ENCODE data around the gene QRICH2.

DNA sequence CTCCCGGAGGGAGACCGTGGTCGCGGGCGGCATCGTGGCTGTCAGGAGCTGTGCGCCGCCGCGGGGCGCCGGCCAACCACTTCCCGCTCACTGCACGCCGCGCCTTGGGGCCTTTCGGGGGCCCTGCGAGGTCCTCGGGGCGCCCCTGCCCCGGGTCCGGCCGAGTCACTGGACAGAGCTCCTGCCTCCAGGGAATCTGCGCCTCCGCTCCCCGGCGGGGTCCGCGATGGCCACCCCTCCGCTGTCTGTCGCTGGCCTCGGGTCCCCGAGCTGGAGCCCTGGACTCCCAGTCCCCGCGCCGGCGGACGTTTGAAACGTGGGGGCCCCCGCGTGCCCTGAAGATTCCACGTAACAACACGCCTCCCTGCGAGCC lies at the start of gene QRICH2:
- TF ChIP-seq, protein P1, sequence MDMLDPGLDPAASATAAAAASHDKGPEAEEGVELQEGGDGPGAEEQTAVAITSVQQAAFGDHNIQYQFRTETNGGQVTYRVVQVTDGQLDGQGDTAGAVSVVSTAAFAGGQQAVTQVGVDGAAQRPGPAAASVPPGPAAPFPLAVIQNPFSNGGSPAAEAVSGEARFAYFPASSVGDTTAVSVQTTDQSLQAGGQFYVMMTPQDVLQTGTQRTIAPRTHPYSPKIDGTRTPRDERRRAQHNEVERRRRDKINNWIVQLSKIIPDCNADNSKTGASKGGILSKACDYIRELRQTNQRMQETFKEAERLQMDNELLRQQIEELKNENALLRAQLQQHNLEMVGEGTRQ (CRISPR knock-in tag; IDR thresholded peaks at IDR 0.05): no peak
- TF ChIP-seq POLR2H (tag; IDR thresholded peaks at IDR 0.05; ENCODE audit: low read depth): no peak
- TF ChIP-seq SIN3A (IDR thresholded peaks at IDR 0.05; ENCODE audit: borderline replicate concordance in 2 of 2, control insufficient read depth in 1 of 2, low read depth in 2 of 2, low read length in 2 of 2): no peak
- TF ChIP-seq FOXM1 (IDR thresholded peaks at IDR 0.05; ENCODE audit: low read depth): no peak
- no peak for TF ChIP-seq FOXM1 (CRISPR knock-in tag; IDR thresholded peaks at IDR 0.05; ENCODE audit: low read depth)
- no peak for TF ChIP-seq ZNF274 (IDR thresholded peaks at IDR 0.05; ENCODE audit: borderline replicate concordance, low read depth, low read length)
- TF ChIP-seq, protein P2, sequence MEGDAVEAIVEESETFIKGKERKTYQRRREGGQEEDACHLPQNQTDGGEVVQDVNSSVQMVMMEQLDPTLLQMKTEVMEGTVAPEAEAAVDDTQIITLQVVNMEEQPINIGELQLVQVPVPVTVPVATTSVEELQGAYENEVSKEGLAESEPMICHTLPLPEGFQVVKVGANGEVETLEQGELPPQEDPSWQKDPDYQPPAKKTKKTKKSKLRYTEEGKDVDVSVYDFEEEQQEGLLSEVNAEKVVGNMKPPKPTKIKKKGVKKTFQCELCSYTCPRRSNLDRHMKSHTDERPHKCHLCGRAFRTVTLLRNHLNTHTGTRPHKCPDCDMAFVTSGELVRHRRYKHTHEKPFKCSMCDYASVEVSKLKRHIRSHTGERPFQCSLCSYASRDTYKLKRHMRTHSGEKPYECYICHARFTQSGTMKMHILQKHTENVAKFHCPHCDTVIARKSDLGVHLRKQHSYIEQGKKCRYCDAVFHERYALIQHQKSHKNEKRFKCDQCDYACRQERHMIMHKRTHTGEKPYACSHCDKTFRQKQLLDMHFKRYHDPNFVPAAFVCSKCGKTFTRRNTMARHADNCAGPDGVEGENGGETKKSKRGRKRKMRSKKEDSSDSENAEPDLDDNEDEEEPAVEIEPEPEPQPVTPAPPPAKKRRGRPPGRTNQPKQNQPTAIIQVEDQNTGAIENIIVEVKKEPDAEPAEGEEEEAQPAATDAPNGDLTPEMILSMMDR (IDR thresholded peaks at IDR 0.05 in 2 of 3, conservative IDR thresholded peaks at IDR 0.05 in 1 of 3; ENCODE audit: insufficient read depth in 2 of 3, low read depth in 1 of 3, low read length in 3 of 3): no peak

Data from K562 (cell line).